ENCODE data around the gene LMTK2.
"Not testable (repeated sequence)": the region's sequence is repeated elsewhere in the genome, so short reads cannot be mapped to it uniquely, and the experiment has no call there.

The LMTK2 gene

DNA sequence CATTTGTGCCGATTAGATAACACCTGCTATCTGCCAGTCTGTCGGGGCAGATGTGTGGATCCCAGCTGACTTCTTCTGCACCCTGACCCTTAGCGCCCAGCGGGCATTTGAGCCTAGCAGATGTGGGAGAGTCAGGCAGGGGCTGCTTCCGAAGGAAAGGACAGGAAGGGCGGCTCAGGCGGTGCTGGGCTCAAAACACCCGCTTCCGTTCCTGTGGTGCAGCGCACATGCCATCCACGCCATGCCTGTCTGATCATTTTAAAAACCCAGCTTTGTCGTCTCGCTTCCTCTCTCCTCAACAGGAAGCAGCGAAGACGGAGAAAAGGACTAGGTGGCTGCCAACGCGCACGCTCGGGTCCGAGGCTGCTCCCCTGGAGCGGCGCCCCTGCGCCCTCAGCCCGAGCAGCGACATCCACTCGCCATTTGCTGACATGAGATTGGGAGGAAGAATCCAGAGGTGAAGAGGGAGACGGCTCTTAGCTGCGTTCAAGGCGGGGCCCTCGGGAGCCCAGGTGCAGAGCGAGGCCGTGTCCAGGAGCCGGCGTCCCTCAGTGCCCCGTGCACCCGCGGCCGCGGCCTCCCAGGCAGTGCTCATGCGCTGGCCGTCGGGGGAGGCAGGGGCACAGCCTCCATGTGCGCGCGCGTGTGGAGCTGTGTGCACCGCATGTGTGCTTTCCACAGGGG, 98.6 kb downstream of the LMTK2 start:
- no peak for DNase-seq

DNA sequence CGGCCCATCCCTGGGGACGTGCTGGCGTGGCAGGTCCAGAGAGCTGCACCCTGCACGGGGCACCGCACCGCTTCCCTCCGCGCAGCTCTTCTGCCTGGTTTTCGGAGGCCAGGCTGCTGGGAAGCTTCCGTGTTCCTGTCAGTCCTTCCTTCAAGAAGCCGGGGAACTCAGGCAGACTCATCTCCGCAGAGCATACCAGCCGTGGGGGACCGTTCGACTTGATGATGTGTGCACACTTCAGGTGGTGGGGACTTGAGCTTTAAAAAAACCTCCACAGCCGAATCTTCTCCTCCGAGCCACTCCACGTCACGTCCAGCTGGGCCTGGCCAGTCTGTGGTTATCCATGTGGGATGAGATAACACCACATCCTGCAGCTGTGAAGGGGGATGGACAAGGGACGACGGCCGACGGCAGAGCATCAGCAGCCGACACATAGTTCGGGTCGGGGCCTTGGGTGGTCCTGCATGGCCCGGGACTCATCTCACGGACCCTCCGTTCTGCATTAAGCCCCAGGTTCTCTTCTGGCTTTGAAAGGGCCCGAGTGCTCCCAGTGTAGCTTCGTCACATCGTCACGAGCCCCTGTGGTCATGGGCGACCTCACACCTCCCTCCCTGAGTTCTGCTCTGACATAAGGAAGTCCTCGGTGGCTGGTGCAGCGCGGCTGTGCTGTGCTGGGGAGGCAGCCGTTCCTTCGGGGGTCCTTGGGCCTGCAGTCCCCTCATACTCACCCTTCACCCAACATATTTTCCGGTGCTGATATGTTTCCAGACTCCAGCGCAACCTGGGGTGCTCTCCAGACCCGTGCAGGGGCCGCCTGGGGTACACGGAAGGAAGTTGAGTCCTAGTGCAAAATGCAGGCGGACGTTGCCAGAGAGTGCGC, 100.0 kb downstream of the LMTK2 start:
- no peak for DNase-seq

GRCh38 chr7:98209166-98209920, 102.7 kb downstream of the LMTK2 start:
- DNase-seq = no peak

DNA sequence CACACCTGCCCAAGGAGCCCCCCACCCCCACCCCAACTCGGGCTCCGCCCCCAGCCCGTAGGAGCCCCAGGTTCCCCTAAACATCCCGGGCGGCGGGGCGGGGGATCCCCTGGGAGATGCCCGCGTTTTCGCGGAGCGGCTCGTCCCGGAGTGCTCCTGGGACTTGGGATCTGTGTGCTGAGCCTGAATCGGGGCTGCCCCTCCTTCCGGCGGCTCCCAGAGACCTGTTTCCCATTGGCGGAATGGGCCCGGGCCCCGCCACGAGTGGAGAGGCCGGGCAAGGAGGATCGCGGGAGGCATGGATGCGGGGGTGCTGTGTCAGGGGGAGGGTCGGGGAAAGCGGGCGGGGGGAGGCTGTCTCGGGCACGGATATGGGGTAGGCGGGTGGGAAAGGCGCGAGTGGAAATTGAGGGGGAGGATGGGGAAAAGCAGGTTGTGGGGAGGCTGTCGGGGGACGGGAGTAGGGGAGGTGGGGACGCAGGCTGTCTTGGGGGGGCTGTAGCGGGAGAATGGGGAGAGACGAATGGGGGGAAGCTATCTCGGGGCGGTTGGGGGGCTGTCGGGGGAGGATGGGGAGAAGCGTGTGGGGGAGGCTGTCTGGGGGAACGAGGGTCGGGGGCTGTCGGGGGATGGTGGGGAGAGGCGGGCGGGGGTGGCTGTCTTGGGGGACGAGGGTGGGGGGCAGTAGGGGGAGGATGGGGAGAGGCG, 104.0 kb downstream of the LMTK2 start:
- no peak for DNase-seq

- DNase-seq = peak in 3 of 6 experiments; percentile 7 to 40 (median 11)
Observed at GRCh38 chr7:98211221-98211675, 104.6 kb downstream of the LMTK2 start, which contains the start of gene BHLHA15. Gene BHLHA15 (plus strand): TSS chr7:98211439. CDS start chr7:98212310, 871 bp downstream.

- no peak for DNase-seq
Observed at GRCh38 chr7:98211676-98212531, 105.2 kb downstream of the LMTK2 start.

DNA sequence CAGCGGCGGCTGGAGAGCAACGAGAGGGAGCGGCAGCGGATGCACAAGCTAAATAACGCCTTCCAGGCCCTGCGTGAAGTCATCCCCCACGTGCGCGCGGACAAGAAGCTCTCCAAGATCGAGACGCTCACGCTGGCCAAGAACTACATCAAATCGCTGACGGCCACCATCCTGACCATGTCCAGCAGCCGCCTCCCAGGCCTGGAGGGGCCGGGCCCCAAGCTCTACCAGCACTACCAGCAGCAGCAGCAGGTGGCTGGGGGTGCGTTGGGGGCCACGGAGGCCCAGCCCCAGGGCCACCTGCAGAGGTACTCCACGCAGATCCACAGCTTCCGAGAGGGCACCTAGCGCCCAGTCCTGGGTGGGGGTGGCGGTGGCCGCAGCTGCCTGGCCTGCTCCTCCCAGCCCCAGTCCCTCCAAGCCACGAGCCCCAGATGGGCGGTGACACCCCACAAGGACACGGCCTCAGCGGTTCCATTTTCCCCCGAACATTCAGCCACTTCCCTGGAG, 105.9 kb downstream of the LMTK2 start:
- no peak for DNase-seq

- no peak for DNase-seq
Observed at GRCh38 chr7:98213296-98213887, 106.7 kb downstream of the LMTK2 start.

GRCh38 chr7:98213888-98214810, 107.5 kb downstream of the LMTK2 start:
- DNase-seq = no peak

DNA sequence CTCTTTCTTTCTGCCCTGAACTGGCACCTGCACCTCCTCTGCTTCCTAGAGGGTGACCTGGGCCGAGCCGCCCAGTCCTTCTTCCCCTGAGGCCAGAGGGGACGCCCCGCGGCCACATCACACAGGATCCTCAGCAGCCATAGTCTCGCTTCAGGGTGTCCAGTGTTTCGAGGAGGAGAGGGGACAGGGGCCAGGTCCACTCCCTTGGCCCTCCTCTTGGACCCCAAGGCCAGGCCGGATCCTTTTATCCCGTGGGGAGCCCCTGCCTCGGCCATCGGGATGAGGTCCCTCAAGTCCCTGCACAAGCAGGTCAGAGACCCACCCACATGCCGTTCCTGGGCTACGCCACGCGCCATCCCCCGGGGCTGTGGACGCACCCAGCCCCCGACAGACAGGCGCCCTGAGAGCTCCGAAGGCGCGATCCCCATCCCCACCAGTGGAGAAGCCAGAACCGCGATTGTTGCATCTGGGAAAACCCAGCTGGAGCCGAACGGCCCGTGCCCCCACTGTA, 108.2 kb downstream of the LMTK2 start:
- DNase-seq = no peak

GRCh38 chr7:98215561-98216495, 109.2 kb downstream of the LMTK2 start:
- no peak for DNase-seq

- no peak for DNase-seq
Observed at GRCh38 chr7:98216941-98217622, 110.4 kb downstream of the LMTK2 start.

GRCh38 chr7:98217623-98218582, 111.2 kb downstream of the LMTK2 start:
- no peak for DNase-seq

GRCh38 chr7:98219382-98219781, 112.7 kb downstream of the LMTK2 start:
- not testable (repeated sequence) for DNase-seq

DNA sequence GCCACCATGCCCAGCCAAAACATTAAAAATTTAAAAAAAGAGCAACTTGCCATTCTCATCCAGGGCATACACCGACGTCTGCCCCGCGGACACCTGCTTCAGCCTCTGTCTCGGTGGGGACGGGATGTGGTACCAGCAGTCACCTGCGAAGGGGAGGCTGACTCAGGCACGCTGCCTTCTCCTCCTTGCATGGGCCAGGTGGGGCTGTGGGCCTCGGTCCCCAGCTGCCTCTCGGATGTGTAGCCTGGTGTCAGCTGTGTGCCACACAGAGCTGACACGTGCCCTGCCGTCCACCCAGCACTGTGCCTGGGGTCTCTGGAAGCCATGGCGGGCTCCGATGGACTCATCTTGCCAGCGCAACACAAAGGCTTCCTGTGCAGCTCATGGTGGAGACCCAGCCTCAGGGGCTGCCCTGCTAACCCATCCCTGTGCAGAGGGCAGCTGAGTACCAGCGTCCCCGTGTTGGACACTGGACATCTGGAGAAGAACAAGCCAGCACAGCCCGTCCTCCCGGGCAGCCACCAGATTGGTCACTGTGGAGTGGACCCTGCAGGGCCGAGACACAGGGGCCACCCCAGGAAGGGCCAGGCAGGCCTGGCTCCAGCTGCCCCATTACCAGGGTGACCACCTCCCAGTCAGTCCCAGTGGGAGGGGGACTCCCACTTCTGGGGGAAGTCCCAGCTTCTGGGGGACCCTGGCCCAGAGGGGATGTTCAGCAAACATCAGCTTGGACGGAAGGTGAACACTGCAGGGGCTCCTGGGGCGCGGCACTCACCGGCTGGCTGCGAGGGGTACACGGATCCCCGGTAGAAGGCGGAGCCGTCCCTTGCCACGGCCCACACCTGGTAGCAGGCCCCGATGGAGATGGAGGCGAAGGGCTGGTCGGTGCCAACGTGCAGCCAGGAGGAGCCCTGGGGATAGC, 115.2 kb downstream of the LMTK2 start:
- no peak for DNase-seq

Data from stimulated activated naive CD4-positive, alpha-beta T cell (primary cell).